HCT116 (cell line): ENCODE data around the gene UBAC2. TPM values are rescaled to one million over a fixed set of nuclear protein-coding genes. Genes with fewer than 3 reads are reported as not detected.

Source experiments
- ATAC-seq: fragments of 200-7000 bp; cut with Tn5 transposase; 2 replicates; pipeline ENCODE4 v1.9.1; 2020; ENCODE audit warnings: mild to moderate bottlenecking, moderate library complexity
- BruUV-seq: library from RNA; stranded (reverse); fragments of 400-500 nt; replicated peaks from 2 replicates; lab custom pipeline; 2021; lab: Mats Ljungman, UMichigan
- CTCF ChIA-PET: fragments of 300-600 bp; sonication (Branson Sonifier 250); formaldehyde crosslinking; loops from one replicate; lab custom pipeline; 2021; ENCODE audit warnings: antibody characterized with exemption; lab: Charles Lee
- POLR2A ChIA-PET: fragments of 300-600, 350-600 bp; sonication (Branson Sonifier 250); formaldehyde crosslinking; loops from one replicate; lab custom pipeline; 2021; ENCODE audit warnings: antibody characterized with exemption; lab: Charles Lee
- RAD21 ChIA-PET, 2 experiments: fragments of 300-600 bp; sonication (Branson Sonifier 250); formaldehyde crosslinking; loops; one replicate each; lab custom pipeline; 2023; ENCODE audit warnings: low total read pairs in 2 of 2; ENCODE audit not compliant: uncharacterized antibody in 2 of 2, unreplicated experiment in 2 of 2, low non-redundant PET in 1 of 2; lab: Charles Lee
- DNase-seq: peaks from one replicate; pipeline ENCODE4 v3.0.0-alpha.2; 2010; ENCODE audit warnings: low read depth, low spot score
- H2AFZ ChIP-seq: fragments of 200-600 bp; shearing (Covaris generic), sonication (generic); 2 replicates; pipeline ENCODE4 v1.6.1; 2017; ENCODE audit warnings: low read depth, mixed run types, mixed read lengths, antibody characterized with exemption, low read length; ENCODE audit not compliant: poor library complexity, severe bottlenecking
- H3K27ac ChIP-seq: 2 replicates; pipeline ENCODE4 v1.5.1; 2012; ENCODE audit warnings: low read depth, low read length
- H3K27me3 ChIP-seq: fragments of 200-600 bp; sonication (generic); 2 replicates; pipeline ENCODE4 v1.6.1; 2016; ENCODE audit warnings: mixed run types, low read length, mixed read lengths; ENCODE audit not compliant: insufficient read depth
- H3K36me3 ChIP-seq, 2 experiments: fragments of 200-500 bp in 1 of 2; fragments of 200-600 bp in 1 of 2; sonication (Bioruptor generic) in 1 of 2; sonication (generic) in 1 of 2; 2 replicates each; pipeline versions ENCODE4 v1.5.1 to v1.6.1; 2014 to 2016; ENCODE audit warnings: low read length in 2 of 2, inconsistent platforms in 1 of 2, mixed read lengths in 1 of 2, mixed run types in 1 of 2; ENCODE audit not compliant: insufficient read depth in 2 of 2, control insufficient read depth in 1 of 2
- H3K4me1 ChIP-seq, 2 experiments: fragments of 200-600 bp in 1 of 2; sonication (generic) in 1 of 2; 2 replicates each; pipeline versions ENCODE4 v1.5.1 to v1.6.1; 2012 to 2017; ENCODE audit warnings: low read length in 2 of 2, inconsistent platforms in 1 of 2, mild to moderate bottlenecking in 1 of 2, mixed read lengths in 1 of 2, mixed run types in 1 of 2, moderate library complexity in 1 of 2; ENCODE audit not compliant: insufficient read depth in 2 of 2, control insufficient read depth in 1 of 2
- H3K4me2 ChIP-seq: fragments of 200-600 bp; sonication (generic); 2 replicates; pipeline ENCODE4 v1.6.1; 2017; ENCODE audit warnings: mixed run types, low read length, mixed read lengths
- H3K4me3 ChIP-seq, 2 experiments: fragments of 200-600 bp in 1 of 2; sonication (generic) in 1 of 2; replicated peaks in 1 of 2; 2 replicates each; pipeline ENCODE4 v1.5.1; 2011 to 2016; ENCODE audit warnings: low read length in 2 of 2, control low read depth in 1 of 2, low read depth in 1 of 2, mild to moderate bottlenecking in 1 of 2, mixed read lengths in 1 of 2, mixed run types in 1 of 2
- H3K79me2 ChIP-seq: fragments of 200-600 bp; sonication (generic); 2 replicates; pipeline ENCODE4 v1.6.1; 2017; ENCODE audit warnings: mild to moderate bottlenecking, mixed run types, low read length, moderate library complexity, mixed read lengths; ENCODE audit not compliant: insufficient read depth
- H3K9ac ChIP-seq: fragments of 200-600 bp; sonication (generic); 2 replicates; pipeline ENCODE4 v1.6.1; 2016; ENCODE audit warnings: low read length, mixed read lengths
- H3K9me2 ChIP-seq: fragments of 200-600 bp; sonication (generic), shearing (Covaris generic); 2 replicates; pipeline ENCODE4 v1.6.1; 2017; ENCODE audit warnings: mixed run types, mild to moderate bottlenecking, moderate library complexity; ENCODE audit not compliant: insufficient read depth
- H3K9me3 ChIP-seq, 2 experiments: fragments of 200-500 bp in 1 of 2; fragments of 200-600 bp in 1 of 2; sonication (Bioruptor generic) in 1 of 2; sonication (generic) in 1 of 2; 2 replicates each; pipeline ENCODE4 v1.6.1; 2014 to 2017; ENCODE audit warnings: low read length in 2 of 2, mixed read lengths in 2 of 2, inconsistent platforms in 1 of 2, low read depth in 1 of 2, mild to moderate bottlenecking in 1 of 2, mixed run types in 1 of 2, moderate library complexity in 1 of 2; ENCODE audit not compliant: control insufficient read depth in 1 of 2, insufficient read depth in 1 of 2
- H4K20me1 ChIP-seq: fragments of 200-600 bp; sonication (generic), shearing (Covaris generic); 2 replicates; pipeline ENCODE4 v1.6.1; 2017; ENCODE audit warnings: mixed run types, mild to moderate bottlenecking, moderate library complexity; ENCODE audit not compliant: insufficient read depth
- EZH2 ChIP-seq: fragments of 200-600 bp; sonication (generic); IDR thresholded peaks from 2 replicates; pipeline ENCODE4 v1.6.1; 2017; ENCODE audit warnings: antibody characterized with exemption, mixed run types
- EZH2phosphoT487 ChIP-seq: fragments of 200-600 bp; IDR thresholded peaks from 2 replicates; pipeline ENCODE4 v1.6.1; 2018; ENCODE audit warnings: antibody characterized with exemption, borderline replicate concordance
- POLR2AphosphoS5 ChIP-seq: IDR thresholded peaks from 2 replicates; pipeline ENCODE4 v1.6.1; 2011; ENCODE audit warnings: mild to moderate bottlenecking, low read depth, low read length, moderate library complexity
- RAD21 ChIP-seq: IDR thresholded peaks from 2 replicates; pipeline ENCODE4 v1.6.1; 2012; ENCODE audit warnings: low read depth, mild to moderate bottlenecking
- SIN3A ChIP-seq: IDR thresholded peaks from 2 replicates; pipeline ENCODE4 v1.6.1; 2012; ENCODE audit warnings: low read depth
- ZFX ChIP-seq: fragments of 450-650 bp; IDR thresholded peaks from 2 replicates; pipeline ENCODE4 v1.6.1; 2017
- ZNF274 ChIP-seq: fragments of 200-500 bp; sonication (Bioruptor generic); IDR thresholded peaks from 2 replicates; pipeline ENCODE4 v1.6.1; 2014; ENCODE audit warnings: mild to moderate bottlenecking, low read depth, low read length, inconsistent platforms
- intact Hi-C: fragments of 100-400 bp; cut with micrococcal nuclease; formaldehyde crosslinking; loops from 2 replicates; pipeline ENCODE4 v1.10.0; 2022
- total RNA-seq: library from RNA; stranded (reverse); gene quantifications from one replicate; pipeline ENCODE4 v1.2.1, GENCODE V29; 2021; ENCODE audit not compliant: unreplicated experiment
- TF ChIP-seq, protein P1 (sequence below): IDR thresholded peaks from 2 replicates; pipeline ENCODE4 v1.6.1; 2012; ENCODE audit warnings: low read depth
- TF ChIP-seq, protein P2 (sequence below): IDR thresholded peaks from 2 replicates; pipeline ENCODE4 v1.6.1; 2011; ENCODE audit warnings: mild to moderate bottlenecking, low read length, moderate library complexity; ENCODE audit not compliant: insufficient replicate concordance; ENCODE audit errors: extremely low read depth

UBAC2 gene
- total RNA-seq, 1 experiment from 2014 or later, result 67.4 TPM

DNA sequence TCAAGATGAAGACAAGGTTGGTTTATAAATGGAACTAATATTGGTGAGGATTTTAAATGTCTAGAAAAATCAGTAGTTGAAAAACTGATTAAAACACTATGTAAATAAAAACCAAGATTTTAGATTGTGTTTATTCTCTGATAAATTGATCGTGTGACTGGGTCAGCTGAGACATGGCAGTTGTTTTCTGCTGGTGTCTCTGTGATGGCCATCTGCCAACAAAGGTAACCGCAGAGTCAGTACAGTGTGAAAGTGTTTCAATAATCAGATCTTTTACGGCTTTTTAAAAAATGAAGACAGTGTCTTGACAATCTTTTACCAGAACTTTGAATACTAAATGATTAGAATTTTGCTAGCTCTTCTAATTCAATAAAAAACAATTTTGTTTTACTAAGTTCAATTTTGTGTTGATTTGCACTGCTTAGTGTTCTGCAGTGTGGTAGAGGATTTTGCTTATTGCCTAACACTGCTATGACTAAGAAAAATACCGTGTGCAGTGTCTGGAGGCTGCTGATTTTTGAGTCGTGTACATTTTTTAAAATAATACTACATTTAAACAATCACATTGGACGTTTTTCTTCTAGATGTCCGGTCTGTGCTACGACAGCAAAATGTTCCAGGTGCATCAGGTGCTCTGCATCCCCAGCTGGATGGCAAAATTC is 139.2 kb downstream of the UBAC2 start (continued):
- TF ChIP-seq POLR2AphosphoS5, result no peak
- TF ChIP-seq, protein P1, sequence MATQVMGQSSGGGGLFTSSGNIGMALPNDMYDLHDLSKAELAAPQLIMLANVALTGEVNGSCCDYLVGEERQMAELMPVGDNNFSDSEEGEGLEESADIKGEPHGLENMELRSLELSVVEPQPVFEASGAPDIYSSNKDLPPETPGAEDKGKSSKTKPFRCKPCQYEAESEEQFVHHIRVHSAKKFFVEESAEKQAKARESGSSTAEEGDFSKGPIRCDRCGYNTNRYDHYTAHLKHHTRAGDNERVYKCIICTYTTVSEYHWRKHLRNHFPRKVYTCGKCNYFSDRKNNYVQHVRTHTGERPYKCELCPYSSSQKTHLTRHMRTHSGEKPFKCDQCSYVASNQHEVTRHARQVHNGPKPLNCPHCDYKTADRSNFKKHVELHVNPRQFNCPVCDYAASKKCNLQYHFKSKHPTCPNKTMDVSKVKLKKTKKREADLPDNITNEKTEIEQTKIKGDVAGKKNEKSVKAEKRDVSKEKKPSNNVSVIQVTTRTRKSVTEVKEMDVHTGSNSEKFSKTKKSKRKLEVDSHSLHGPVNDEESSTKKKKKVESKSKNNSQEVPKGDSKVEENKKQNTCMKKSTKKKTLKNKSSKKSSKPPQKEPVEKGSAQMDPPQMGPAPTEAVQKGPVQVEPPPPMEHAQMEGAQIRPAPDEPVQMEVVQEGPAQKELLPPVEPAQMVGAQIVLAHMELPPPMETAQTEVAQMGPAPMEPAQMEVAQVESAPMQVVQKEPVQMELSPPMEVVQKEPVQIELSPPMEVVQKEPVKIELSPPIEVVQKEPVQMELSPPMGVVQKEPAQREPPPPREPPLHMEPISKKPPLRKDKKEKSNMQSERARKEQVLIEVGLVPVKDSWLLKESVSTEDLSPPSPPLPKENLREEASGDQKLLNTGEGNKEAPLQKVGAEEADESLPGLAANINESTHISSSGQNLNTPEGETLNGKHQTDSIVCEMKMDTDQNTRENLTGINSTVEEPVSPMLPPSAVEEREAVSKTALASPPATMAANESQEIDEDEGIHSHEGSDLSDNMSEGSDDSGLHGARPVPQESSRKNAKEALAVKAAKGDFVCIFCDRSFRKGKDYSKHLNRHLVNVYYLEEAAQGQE, result no peak
- TF ChIP-seq, all 23 proteins: peak for 0

DNA sequence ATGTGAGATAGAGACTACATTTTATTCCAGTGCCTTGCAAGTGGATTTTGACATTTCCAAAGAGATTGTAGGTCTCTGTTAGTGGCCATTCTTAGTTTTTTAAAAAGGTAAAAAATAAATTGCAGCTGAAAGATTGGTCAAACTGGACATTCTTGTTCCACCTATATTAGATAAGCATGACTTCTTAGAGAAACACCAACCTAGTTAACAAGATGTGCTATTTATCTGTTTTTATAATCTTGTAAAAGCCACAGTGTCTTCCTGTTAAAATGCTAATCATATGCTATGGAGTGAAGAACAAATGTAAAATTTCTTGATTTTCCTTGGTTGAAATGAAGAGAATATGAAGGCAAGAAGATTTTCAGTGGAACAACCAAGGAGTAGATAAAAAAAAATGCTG is 140.0 kb downstream of the UBAC2 start:
- Histone ChIP-seq H3K9me2 (no peaks in the 10 kb centered on the region), H3K79me2 (no peaks in the 10 kb centered on the region)
- TF ChIP-seq RAD21 (no peak), SIN3A (no peak), ZFX (no peak), ZNF274 (no peak), EZH2 (no peak), EZH2phosphoT487 (no peak)
- TF ChIP-seq, protein P2, sequence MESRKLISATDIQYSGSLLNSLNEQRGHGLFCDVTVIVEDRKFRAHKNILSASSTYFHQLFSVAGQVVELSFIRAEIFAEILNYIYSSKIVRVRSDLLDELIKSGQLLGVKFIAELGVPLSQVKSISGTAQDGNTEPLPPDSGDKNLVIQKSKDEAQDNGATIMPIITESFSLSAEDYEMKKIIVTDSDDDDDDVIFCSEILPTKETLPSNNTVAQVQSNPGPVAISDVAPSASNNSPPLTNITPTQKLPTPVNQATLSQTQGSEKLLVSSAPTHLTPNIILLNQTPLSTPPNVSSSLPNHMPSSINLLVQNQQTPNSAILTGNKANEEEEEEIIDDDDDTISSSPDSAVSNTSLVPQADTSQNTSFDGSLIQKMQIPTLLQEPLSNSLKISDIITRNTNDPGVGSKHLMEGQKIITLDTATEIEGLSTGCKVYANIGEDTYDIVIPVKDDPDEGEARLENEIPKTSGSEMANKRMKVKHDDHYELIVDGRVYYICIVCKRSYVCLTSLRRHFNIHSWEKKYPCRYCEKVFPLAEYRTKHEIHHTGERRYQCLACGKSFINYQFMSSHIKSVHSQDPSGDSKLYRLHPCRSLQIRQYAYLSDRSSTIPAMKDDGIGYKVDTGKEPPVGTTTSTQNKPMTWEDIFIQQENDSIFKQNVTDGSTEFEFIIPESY, result no peak
- TF ChIP-seq, all 23 proteins: peak for 0
- ATAC-seq, result no peak
- Histone ChIP-seq H3K27me3 (no peaks in the 10 kb centered on the region), H3K36me3 (peaks cover 8% of the 10 kb centered on the region in 2 experiments; a peak in 3 of 4 replicates), H2AFZ (no peak overlapping the region), H3K9ac (no peak overlapping the region), H3K4me3 (no peak overlapping the region), H3K27ac (no peak overlapping the region), H3K4me1 (no peaks in the 10 kb centered on the region), H3K9me3 (no peaks in the 10 kb centered on the region), H4K20me1 (no peaks in the 10 kb centered on the region; the same call in 1 of the 2 replicates), H3K4me2 (no peak overlapping the region)
- RAD21 ChIA-PET, result no interaction called here
- intact Hi-C loops, result no loop called here
- CTCF ChIA-PET, result no interaction called here
- POLR2A ChIA-PET, result no interaction called here
- DNase-seq, result no peak
- no TSS peak for BruUV-seq
